GM12878 (cell line): ENCODE measurements around the gene TSPAN31.

Source experiments
- ASH2L ChIP-seq: fragments of 300-600, 200-600 bp; sonication (generic); IDR thresholded peaks from 2 replicates; pipeline ENCODE4 v1.6.1; 2017; ENCODE audit warnings: low read depth, mild to moderate bottlenecking, borderline replicate concordance
- CTCF ChIP-seq, 3 experiments: IDR thresholded peaks in 2 of 3; conservative IDR thresholded peaks in 1 of 3; 2 replicates each; pipeline ENCODE4 v1.5.1; 2011; ENCODE audit warnings: low read depth in 3 of 3, low read length in 3 of 3, mild to moderate bottlenecking in 3 of 3, control low read depth in 2 of 3, moderate library complexity in 2 of 3, inconsistent platforms in 1 of 3, mixed read lengths in 1 of 3; ENCODE audit not compliant: control insufficient read depth in 2 of 3, insufficient read depth in 1 of 3; ENCODE audit errors: extremely low read depth in 1 of 3
- EZH2 ChIP-seq: IDR thresholded peaks from 2 replicates; pipeline ENCODE4 v1.6.1; 2012; ENCODE audit warnings: low read depth, mild to moderate bottlenecking, control low read depth, inconsistent platforms, low read length, borderline replicate concordance; ENCODE audit not compliant: control insufficient read depth
- FOS ChIP-seq: IDR thresholded peaks from 3 replicates; pipeline ENCODE4 v1.6.1; 2011; ENCODE audit warnings: borderline replicate concordance; ENCODE audit not compliant: insufficient read length; ENCODE audit errors: extremely low read depth
- HCFC1 ChIP-seq: fragments of 150-350 bp; IDR thresholded peaks from 2 replicates; pipeline ENCODE4 v1.6.1; 2014; ENCODE audit warnings: low read length
- NR2C2 ChIP-seq: IDR thresholded peaks from 2 replicates; pipeline ENCODE4 v1.6.1; 2011; ENCODE audit warnings: borderline replicate concordance, low read depth; ENCODE audit not compliant: control insufficient read depth, insufficient read length
- POLR2AphosphoS5 ChIP-seq: IDR thresholded peaks from 2 replicates; pipeline ENCODE4 v1.6.1; 2011; ENCODE audit warnings: mild to moderate bottlenecking, low read length, inconsistent platforms
- STAT1 ChIP-seq: fragments of 450-650 bp; conservative IDR thresholded peaks from 2 replicates; pipeline ENCODE4 v1.6.1; 2014; ENCODE audit warnings: antibody characterized with exemption, mild to moderate bottlenecking
- ZNF384 ChIP-seq: IDR thresholded peaks from 2 replicates; pipeline ENCODE4 v1.6.1; 2012; ENCODE audit warnings: low read depth, mild to moderate bottlenecking, low read length, improper control_type of control experiment, borderline replicate concordance
- TF ChIP-seq, protein P1 (sequence below): fragments of 450-650 bp; IDR thresholded peaks from 2 replicates; pipeline ENCODE4 v1.6.1; 2017; ENCODE audit warnings: antibody characterized with exemption, mild to moderate bottlenecking, moderate library complexity
- TF ChIP-seq, protein P2 (sequence below): IDR thresholded peaks from 2 replicates; pipeline ENCODE4 v1.6.1; 2012; ENCODE audit warnings: mild to moderate bottlenecking, low read depth, low read length

GRCh38 chr12:57698414-57698813, 46.4 kb upstream of the TSPAN31 start:
- TF ChIP-seq HCFC1 (no peak), STAT1 (no peak), NR2C2 (no peak), POLR2AphosphoS5 (no peak), ASH2L (no peak), EZH2 (no peak), FOS (no peak), ZNF384 (no peak), CTCF (IDR thresholded peaks at IDR 0.05 in 2 of 3, conservative IDR thresholded peaks at IDR 0.05 in 1 of 3; ENCODE audit: control insufficient read depth in 2 of 3, extremely low read depth in 1 of 3, insufficient read depth in 1 of 3, low read depth in 3 of 3, low read length in 3 of 3) (no peak)
- TF ChIP-seq, protein P1, sequence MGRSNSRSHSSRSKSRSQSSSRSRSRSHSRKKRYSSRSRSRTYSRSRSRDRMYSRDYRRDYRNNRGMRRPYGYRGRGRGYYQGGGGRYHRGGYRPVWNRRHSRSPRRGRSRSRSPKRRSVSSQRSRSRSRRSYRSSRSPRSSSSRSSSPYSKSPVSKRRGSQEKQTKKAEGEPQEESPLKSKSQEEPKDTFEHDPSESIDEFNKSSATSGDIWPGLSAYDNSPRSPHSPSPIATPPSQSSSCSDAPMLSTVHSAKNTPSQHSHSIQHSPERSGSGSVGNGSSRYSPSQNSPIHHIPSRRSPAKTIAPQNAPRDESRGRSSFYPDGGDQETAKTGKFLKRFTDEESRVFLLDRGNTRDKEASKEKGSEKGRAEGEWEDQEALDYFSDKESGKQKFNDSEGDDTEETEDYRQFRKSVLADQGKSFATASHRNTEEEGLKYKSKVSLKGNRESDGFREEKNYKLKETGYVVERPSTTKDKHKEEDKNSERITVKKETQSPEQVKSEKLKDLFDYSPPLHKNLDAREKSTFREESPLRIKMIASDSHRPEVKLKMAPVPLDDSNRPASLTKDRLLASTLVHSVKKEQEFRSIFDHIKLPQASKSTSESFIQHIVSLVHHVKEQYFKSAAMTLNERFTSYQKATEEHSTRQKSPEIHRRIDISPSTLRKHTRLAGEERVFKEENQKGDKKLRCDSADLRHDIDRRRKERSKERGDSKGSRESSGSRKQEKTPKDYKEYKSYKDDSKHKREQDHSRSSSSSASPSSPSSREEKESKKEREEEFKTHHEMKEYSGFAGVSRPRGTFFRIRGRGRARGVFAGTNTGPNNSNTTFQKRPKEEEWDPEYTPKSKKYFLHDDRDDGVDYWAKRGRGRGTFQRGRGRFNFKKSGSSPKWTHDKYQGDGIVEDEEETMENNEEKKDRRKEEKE = no peak
- TF ChIP-seq, protein P2, sequence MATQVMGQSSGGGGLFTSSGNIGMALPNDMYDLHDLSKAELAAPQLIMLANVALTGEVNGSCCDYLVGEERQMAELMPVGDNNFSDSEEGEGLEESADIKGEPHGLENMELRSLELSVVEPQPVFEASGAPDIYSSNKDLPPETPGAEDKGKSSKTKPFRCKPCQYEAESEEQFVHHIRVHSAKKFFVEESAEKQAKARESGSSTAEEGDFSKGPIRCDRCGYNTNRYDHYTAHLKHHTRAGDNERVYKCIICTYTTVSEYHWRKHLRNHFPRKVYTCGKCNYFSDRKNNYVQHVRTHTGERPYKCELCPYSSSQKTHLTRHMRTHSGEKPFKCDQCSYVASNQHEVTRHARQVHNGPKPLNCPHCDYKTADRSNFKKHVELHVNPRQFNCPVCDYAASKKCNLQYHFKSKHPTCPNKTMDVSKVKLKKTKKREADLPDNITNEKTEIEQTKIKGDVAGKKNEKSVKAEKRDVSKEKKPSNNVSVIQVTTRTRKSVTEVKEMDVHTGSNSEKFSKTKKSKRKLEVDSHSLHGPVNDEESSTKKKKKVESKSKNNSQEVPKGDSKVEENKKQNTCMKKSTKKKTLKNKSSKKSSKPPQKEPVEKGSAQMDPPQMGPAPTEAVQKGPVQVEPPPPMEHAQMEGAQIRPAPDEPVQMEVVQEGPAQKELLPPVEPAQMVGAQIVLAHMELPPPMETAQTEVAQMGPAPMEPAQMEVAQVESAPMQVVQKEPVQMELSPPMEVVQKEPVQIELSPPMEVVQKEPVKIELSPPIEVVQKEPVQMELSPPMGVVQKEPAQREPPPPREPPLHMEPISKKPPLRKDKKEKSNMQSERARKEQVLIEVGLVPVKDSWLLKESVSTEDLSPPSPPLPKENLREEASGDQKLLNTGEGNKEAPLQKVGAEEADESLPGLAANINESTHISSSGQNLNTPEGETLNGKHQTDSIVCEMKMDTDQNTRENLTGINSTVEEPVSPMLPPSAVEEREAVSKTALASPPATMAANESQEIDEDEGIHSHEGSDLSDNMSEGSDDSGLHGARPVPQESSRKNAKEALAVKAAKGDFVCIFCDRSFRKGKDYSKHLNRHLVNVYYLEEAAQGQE = no peak
